HL-60/S4 (cell line): ENCODE results near the gene GGCX.
"Not testable (repeated sequence)": the region's sequence is repeated elsewhere in the genome, so short reads cannot be mapped to it uniquely, and the experiment has no call there.

ENCODE experiments used
- in situ Hi-C: fragments of 300-500 bp; cut with MboI; formaldehyde crosslinking; loops from 2 replicates; pipeline ENCODE4 v1.14.3; 2022; ENCODE audit warnings: low sequenced_read_pairs

Gene GGCX

DNA sequence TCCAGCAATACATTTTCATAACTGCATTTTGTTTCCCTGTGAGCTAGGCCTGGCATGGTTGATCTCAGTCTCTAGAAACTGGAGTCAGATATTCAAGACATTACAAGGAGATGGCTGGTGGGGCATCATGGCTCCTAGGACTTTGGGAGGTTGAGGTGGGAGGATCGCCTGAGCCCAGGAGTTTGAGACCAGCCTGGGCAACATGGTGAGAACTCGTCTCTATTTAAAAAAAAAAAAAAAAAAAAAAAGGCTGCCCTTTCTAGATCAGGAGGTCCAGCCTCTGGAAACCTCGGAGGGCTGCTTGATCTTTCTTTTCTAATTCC lies 15.7 kb upstream of the GGCX start:
- in situ Hi-C loops, result no loop called here

DNA sequence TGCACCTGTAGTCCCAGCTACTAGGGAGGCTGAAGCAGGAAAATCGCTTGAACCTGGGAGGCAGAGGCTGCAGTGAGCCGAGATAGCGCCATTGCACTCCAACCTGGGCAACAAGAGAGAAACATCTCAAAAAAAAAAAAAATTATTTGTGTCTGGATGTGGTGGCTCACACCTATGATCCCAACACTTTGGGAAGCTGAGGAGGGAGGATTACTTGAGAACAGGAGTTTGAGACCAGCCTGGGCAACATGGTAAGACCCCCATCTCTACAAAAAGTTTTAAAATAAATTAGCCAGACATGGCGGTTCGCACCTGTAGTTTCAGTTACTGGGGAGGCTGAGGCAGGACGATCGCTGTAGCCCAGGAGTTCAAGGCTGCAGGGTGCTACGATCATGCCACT lies 14.4 kb upstream of the GGCX start:
- in situ Hi-C loops, result no loop called here

- in situ Hi-C loops, result no loop called here
Measured at GRCh38 chr2:85566265-85566664, 5.0 kb upstream of the GGCX start.

- in situ Hi-C loops, result no loop called here
Measured at GRCh38 chr2:85564144-85564563, 2.9 kb upstream of the GGCX start.

DNA sequence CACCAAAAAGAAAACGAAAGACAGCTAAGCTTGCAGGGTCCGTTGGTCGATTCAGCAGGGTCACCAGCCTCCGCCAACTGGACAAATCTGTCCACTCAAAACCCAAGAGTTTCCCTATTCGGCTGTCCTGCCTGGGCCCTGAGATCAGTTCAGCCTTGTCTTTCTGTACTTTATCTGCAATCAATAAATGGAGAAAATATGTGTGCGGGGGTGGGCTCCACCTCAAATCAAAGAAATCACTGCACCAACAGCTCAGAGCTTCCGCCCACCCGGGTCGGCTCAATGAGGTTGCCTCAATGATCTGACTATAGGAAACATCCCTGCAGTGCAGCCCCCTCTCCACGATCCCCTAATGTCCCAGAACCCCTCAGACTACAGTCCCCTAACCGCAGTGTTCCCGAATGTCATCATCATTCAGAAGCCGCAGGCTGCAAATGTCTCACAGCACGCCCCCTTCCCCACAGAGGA lies 447 bp downstream of the GGCX start:
- in situ Hi-C loops, result no loop called here

GRCh38 chr2:85560403-85560726 lies 928 bp downstream of the GGCX start:
- in situ Hi-C loops, result not testable (repeated sequence)

GRCh38 chr2:85558160-85558559 lies 3.1 kb downstream of the GGCX start:
- in situ Hi-C loops, result no loop called here

DNA sequence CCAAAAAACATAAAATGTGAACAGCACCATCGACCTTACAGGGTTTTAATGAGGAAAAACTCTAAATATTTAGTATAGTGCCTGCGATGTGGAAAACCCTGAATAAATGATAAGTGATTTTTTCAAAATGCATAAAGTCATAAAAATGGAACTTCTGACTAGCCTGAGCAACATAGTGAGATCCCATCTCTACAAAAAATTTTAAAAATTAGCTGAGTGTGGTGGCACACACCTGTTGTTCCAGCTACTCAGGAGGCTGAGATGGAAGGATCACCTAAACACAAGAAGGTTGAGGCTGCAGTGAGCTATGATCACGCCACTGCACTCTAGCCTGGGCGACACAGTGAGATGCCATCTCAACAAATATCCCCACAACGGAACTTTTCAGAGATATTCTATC lies 4.2 kb downstream of the GGCX start:
- in situ Hi-C loops, result no loop called here

DNA sequence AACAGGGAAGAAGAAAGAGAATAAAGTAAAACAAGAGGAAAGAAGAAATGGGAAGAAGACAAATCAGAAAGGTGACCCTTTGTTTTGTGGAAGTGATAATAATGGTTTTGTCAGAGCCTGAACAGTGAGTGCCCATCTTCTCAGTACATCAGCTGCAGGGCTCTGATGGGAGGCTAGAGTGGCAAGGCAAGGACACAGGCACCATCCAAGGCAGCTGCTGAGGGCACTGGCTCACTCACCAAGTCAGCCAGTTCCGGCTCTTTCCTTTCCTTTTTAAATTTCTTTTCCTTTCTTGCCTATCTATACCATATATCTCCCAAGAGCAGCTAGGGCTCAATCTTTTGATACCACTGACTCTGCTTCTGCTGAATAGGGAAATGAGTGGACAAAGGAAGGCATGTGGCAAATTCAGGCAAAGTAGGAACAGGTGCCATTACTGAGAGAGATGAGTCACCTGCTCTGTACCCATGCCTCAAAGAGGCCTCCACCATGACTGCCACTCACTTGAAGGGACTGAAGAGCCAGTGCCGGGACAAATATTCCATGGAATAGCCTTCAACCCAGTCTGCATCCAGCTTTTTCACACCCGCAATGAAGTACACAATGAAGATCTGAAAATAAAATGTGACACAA lies 6.2 kb downstream of the GGCX start:
- in situ Hi-C loops, result loop anchor here (5.0 kb wide), 1 partner anchor 138 kb away; the partner anchor contains the start of gene SH2D6

- in situ Hi-C loops, result loop anchor here (5.0 kb wide), 1 partner anchor 136 kb away; the partner anchor contains the start of gene SH2D6
Measured at GRCh38 chr2:85553184-85553583, 8.1 kb downstream of the GGCX start.

GRCh38 chr2:85551698-85552678 lies 9.3 kb downstream of the GGCX start:
- in situ Hi-C loops, result loop anchor here (5.0 kb wide), 1 partner anchor 135 kb away; the partner anchor contains the start of gene SH2D6

DNA sequence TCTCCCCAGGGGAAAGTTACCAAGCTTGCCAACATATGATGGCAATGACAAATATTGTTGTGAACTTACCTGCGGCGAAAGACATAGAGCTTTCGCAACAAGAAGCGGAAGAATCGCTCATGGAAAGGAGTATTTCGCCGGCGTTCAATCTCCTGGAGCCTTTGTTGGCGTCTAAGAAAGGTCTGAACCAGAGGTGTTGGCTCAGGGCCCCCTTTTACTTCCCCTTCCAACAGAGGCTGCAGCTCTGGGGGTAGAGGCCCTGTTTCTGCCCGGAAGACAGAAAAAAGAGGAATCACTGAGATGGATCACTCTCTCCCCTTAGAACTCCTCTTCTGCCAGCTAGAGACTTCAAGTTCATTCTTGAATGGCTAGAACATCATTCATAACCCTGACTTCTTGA lies 10.8 kb downstream of the GGCX start:
- in situ Hi-C loops, result loop anchor here (5.0 kb wide), 1 partner anchor 133 kb away; the partner anchor contains the start of gene SH2D6

- in situ Hi-C loops, result loop anchor here (5.0 kb wide), 1 partner anchor 133 kb away; the partner anchor contains the start of gene SH2D6
Measured at GRCh38 chr2:85549826-85550225, 11.5 kb downstream of the GGCX start.

- in situ Hi-C loops, result no loop called here
Measured at GRCh38 chr2:85549095-85549494, 12.2 kb downstream of the GGCX start.

- in situ Hi-C loops, result no loop called here
Measured at GRCh38 chr2:85548608-85548900, 12.7 kb downstream of the GGCX start.

DNA sequence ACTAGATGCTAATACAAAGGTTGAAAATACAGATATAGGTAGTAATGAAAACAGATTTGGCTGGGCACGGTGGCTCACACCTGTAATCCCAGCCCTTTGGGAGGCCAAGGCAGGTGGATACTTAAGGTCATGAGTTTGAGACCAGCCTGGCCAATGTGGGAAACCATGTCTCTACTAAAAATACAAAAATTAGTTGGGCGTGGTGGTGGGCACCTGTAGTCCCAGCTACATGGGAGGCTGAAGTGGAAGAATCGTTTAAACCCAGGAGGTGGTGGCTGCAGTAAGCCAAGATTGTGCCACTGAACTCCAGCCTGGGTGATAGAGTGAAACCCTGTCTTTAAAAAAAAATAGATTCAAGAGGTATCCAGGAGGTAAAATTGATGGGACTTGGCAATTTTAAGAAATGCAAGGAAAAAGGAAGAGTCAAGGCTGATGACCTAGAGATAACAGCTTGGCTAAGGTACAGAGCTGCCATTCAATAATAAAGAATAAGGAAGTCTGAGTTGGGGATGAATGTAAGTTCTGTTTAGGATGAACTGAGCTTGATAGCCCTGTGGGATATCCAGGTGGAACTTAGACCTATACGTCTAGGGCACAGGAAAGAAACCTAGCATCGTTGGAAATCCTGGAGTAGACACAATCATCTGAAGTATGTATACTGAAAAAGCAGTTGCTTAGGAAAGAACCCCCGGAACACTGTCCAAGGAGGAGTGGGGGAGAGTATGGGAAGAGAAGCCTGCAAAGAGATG lies 13.3 kb downstream of the GGCX start:
- in situ Hi-C loops, result no loop called here

DNA sequence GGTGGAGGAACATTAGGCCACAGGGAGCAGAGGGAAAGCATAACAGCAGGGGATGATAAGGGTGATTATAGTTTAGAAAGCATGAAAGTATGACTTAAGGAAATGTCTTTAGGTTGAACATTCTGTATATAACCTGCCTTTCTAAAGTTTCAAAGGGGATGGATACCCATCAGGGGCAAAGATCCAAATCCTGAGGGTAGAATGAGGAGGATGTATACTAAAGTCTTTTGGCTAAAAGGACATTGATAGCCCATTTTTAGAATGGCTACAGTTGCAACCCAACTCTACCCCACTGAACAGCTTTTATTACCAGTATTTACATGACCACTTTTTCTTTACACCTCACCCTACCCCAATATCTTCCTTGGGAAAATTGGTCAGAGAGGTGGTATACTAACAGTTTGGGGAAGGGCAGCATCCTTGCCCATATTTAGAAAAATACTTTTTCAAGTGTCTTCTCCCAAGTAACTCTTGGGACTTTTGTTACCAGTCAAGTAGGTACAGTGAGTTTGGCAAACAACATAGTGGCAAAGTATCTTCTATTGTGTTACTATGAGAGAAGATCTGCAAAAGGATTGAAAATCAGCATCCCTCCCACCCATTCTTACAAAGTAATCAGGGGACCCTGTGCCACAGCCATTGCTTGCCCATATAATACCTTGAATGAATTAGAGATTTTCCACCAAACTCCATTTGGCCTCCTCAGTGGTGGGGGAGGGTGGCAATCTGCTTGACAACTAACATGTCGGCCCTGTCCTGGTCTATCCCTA lies 14.0 kb downstream of the GGCX start:
- in situ Hi-C loops, result no loop called here

GRCh38 chr2:85545780-85546240 lies 15.5 kb downstream of the GGCX start:
- in situ Hi-C loops, result no loop called here

- in situ Hi-C loops, result not testable (repeated sequence)
Measured at GRCh38 chr2:85544915-85545779, 16.1 kb downstream of the GGCX start.

GRCh38 chr2:85544254-85544691 lies 17.0 kb downstream of the GGCX start:
- in situ Hi-C loops, result not testable (repeated sequence)
